Activated T-cell treated with anti-CD3 and anti-CD28 coated beads for 24 hours (primary cell): Measurements from ENCODE around the gene AGTR1.

Experiments
- DNase-seq: peaks from one replicate; pipeline ENCODE4 v3.0.0-alpha.2; 2020; ENCODE audit warnings: low read depth

AGTR1 gene

DNA sequence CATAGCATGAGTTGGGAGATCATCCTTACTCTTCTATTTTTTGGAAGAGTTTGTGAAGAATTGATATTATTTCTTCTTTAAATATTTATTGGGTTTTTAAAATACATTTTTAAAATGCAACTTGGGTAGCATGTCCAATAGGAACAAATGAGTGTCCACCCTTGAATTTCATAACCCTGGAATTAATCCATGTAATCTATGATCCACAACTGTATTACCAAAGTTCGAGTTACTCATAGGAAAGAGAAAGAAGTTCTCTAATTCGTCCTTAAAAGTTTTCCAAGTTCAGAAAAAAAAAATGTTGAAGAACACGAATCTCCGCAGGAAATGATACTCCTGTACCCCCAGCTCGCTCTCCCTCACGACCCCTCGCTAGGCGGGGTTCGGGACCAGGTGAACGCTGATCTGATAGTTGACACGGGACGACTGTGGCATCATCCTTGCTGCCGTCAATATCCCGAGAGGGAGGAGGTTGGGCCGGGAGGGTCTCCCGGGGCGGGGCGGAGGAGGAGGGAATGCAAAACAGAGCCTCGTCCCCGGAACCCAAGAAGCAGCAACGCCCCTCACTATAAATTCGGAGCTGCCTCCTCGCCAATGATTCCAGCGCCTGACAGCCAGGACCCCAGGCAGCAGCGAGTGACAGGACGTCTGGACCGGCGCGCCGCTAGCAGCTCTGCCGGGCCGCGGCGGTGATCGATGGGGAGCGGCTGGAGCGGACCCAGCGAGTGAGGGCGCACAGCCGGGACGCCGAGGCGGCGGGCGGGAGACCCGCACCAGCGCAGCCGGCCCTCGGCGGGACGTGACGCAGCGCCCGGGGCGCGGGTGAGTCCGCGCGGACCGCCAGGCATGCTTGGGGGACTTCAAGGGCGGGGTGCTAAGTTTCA lies at the start of gene AGTR1:
Gene AGTR1, plus strand, starts transcription at position 598 of the 884 bp plus-strand sequence. CDS start 43,133 bp downstream, outside the sequence.
- no peak for DNase-seq

DNA sequence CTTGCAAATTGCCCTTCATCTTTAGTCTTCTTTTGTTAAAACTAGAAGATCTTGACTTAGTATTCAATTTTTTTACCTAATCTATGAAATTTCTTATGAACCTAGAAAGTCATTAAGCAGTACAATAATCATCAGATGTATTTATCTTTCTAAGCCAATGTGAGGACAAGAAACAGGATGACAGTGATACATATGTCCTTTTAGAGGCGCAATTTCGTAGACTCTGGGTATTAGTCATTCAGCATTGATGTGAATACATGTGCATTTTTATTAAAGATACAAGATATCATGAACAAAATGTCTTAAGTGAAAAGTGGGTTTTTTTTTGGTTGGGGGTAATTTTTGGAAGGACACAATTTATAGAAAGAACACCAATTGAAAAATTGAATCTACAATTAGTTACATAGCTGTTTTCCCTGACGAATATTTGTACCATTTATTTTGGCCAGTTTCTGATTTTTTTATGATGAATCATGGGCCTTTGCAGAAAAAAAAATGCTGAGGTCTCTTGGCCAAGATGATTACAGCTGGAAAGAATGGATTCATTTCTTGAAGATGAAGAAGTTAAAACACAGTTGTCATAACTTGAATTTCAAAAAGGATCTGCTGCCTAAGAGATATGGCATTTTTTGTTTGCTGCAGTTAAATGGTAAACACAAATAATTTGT lies 48.9 kb upstream of the AGTR1 start:
- no peak for DNase-seq

DNA sequence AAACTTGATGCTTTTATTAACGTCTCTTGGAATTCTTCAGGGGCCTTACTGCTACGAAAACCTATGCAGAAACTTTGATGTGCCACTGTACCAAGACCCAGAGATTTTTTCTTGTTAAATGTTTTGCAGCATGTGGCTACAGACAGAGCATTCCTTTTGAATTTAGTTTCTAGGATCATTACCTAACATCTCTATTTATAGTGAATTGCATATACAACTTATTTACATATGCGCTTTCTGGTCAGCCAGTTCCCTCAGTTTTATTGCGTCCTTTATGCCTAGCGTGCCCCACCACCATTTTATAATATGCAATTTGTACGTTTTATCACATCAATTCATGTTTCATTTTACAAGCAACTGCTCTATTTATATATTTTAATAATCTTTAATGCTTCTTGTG lies 46.2 kb upstream of the AGTR1 start:
- DNase-seq = no peak

DNA sequence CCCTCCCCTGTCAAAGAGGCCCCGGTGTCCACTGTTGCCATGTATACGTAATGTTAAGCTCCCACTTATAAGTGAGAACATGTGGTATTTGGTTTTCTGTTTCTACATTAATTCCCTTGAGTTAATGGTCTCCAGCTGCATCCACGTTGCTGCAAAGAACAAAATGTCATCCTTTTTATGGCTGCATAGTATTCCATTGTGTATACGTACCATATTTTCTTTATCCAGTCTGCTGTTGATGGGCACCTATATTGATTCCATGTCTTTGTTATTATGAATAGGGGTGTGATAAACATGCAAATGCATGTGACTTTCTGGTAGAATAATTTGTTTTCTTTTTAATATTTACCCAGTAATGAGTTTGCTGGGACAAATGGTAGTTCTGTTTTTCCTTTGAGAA lies 43.3 kb upstream of the AGTR1 start:
- no peak for DNase-seq

DNA sequence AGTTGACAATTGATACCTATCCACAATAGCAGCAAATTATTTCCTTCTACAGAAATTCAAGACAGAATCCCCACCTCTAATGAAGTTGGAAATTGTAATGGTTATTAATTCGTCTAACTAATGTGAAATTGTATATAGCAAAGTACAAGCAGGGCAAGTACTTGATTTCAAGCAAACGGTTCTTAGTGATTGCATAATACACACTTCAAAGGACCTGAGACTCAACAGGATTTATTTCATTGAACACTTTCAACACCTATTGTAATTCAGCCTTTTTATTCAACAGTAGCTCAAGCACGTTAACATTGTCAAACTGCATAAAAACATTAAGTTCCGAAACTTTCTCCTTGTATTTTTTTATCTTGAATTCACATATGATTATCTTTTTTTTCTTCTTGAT lies 40.2 kb upstream of the AGTR1 start:
- no peak for DNase-seq

DNA sequence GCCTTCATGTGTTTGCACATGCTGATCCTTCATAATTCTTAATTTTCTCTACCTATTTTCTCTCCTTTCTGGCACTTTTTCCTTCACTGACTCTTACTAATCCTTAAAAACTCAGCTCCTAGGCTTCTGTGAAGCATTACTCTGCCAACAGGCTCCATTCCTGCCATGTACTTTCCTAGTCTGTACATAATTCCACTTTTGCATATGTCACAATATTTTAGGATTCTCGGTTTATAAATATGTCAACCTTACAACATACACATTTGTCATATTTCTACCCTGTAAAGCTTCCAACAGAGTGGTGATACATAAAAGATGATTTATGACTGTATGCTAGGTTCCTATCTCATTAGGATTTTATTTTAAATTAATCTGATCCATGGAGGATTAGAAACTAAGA lies 38.2 kb upstream of the AGTR1 start:
- no peak for DNase-seq

DNA sequence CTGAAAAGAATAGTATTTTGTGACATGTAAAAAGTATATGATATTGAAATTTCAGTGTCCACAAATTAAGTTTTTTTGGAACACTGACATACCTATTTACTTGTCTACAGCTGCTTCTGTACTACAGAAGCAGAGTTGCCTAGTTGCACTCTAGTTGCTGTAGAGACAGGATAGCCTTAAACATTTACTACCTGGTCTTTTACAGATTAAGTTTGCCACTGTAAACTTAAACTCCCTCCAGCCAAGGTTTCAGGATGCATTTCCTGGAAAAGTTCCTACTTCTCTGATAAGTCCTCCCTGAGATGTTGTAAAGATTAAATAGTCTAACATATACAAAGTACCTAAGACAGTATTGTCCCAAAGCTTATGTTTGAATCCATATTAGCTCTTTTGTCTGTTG lies 17.4 kb upstream of the AGTR1 start:
- DNase-seq = no peak

DNA sequence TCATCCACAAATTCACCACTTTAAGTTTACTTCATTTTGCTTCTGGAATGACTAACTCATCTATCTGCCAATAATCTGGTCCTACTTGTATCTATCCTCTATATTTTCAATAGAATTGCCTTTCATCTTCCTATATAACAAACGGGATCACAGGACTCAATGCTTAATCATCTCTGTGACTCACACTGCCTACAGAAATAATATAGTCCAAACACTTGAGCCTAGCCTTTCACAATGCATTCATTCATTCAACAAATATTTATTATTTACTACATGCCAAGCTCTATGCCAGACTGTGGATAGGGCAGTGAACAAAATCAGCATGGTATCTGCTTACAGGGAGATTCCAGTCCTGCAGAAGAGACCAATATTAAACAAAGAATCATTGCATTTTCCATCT lies 16.6 kb upstream of the AGTR1 start:
- no peak for DNase-seq

DNA sequence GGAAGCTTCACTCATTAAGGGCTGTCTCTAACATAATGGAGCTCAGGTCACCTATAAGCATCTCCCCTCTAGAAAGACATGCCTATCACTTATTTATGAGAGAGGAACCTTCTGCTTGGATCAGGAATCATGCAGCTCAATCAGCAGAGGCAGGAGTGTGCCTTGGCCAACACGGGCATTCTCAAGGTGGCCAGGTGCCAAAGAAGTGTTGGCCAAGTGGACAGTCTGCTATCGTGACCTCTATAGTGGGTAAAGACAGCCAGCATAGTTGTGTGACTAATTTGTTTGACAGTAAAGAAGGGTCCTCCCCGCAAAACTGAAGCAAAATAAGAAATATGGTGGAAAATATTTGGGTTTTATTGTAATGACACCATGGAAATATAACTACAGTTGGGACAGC lies 14.7 kb upstream of the AGTR1 start:
- no peak for DNase-seq

DNA sequence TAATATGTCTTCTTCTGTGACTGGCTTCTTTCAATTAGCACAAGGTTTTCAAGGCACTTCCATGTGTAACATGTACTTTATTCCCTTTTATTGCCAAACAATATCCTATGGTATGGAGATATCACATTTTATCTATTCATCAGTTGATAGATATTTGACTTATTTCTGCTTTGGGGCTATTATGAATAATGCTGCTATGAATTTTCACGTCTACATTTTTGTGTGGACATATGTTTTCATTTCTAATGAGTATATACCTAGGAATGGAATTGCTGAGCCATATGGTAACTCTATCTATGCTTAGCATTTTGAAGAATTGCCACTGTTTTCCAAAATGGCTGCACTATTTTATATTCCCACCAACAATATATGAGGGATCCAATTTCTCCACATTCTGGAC lies 3.6 kb upstream of the AGTR1 start:
- DNase-seq = no peak

DNA sequence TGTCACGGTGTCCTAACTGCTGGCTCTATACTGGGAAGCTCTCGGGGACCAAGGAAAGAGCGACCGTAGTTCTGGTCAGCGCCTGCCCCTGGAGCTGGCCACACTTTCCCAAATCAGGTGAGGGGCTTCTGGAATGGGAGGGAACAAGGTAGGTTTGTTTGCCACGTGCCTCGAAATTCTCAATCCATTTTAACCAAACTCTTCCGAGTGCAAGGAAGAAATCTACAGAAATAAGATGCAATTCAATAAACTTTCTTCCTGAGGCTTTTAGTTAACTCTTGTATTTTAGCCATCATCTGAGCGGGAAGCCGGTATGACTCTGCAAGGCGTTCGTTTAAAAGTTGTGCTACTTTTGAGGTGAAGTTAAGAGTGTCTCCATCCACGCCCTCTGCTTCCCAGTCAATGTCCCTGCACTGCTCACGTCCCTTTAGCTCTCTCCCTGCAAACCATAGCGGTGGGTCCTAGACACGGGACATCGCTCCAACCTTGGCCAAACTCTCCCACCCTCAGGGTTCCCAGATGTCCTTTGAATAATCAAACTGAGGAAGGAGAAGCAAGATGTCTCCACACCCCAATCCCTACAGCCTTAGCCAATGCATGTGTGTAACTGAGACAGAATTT lies 597 bp downstream of the AGTR1 start:
- DNase-seq = no peak

DNA sequence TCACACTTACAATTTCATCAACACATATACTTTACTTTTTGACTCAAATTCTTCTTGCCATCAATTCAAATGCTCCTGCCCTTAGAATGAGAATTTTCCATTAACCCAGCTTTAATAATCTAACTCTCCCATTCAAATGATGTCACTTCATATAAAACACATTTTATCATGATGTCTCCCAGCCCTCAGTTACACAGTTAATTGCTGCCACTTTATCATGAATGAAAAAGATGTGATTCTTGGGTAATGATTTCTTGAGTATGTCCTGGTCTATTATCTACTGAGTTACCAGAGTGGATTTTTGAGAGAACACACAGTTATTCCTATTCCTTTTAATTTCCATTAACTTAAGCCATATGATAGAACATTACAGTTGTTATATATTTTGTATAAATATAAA lies 7.6 kb downstream of the AGTR1 start:
- DNase-seq = no peak

DNA sequence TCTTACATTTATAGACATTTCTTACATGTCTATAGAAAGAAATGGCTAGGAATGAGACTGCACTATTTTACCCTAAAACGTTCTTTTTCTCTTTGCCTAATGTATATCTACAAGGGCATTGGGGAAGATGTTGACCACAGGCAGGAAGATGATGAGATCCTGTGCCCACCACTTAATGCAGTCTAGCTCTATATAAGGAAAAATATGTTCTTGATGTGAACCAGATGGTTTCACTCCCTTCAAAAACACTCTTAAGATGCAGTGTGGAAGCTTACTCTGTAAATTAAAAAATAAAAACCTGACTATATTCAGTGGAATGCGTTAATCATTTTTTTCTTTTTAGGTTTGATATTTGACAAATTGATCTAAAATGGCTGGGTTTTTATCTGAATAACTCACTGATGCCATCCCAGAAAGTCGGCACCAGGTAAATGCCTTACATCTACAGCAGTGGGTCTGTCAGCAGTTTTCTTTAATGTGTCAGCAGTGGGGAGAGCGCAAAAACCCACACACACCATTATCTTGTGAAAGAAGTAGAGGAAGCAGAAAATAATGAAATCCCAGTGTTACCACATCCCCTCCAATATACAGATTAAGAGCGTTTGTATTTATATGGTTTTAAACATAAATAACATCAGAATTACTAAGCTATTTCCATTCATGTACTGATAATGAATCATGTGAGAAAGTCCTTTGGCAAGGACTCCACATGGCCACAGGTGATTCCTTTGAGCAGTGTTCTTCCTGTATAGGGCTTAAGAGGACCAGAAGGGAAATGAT lies 10.1 kb downstream of the AGTR1 start:
- no peak for DNase-seq

DNA sequence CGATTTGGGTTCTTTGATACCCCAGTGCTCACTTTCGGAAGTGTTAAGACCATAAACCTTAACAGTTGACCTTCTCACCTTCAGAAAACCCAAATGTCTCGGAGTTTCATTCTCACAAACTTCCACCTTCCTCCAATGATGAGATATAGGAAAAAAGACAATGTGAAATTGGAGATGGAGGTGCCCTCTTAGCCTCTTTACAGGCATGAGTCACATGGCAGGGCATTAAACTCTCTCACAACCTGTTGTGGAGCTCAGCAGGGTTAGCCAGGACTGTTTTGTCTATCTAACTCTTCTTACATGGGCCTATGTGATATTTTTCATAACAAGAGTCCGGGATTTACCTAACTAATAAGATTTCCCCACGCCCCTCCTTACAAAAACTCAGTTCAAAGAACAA lies 10.7 kb downstream of the AGTR1 start:
- DNase-seq = no peak

DNA sequence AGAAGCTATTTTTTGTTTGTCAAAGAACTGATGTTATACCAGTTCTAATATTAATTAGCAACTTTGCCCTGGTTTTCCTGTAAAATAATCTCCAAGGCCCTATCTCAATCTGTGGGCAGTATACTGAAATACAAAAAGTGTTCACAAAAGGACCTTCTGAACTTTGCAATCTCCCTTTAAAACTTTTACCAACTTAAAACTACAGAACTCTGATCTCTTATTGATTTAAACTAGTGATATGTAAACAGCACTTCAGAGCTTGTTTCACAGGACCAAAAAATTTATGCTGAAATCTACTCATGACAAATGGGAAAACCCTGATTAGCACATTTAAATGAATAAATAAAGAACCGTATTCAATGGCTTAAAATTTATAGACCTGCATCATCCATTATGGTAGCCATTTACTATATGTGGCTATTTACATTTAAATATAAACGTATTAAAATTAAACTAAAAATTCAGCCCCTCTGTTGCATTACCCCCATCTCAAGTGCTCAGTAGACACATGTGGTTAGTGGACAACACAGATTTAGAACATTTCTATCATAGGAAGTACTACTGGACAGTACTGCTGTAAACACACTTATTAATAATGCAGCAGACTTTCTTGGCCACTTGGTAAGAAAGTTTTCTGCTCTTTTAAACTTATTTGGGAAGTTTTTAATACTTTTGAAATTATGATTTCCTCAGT lies 12.0 kb downstream of the AGTR1 start:
- no peak for DNase-seq

DNA sequence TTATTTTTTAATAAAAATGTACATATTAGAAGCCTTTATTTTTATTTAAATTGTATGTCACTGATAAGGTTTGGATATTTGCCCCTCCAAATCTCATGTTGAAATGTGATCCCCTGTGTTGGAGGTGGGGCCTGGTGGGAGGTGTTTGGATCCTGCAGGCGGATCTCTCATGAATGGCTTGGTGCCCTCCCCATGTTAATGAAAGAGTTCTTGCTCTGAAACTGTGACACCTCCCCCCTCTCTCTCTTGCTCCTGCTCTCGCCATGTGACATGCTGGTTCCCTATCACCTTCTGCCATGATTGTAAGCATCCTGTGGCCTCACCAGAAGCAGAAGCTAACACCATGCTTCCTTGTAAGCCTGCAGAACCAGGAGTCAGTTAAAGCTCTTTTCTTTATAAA lies 13.0 kb downstream of the AGTR1 start:
- DNase-seq = no peak

DNA sequence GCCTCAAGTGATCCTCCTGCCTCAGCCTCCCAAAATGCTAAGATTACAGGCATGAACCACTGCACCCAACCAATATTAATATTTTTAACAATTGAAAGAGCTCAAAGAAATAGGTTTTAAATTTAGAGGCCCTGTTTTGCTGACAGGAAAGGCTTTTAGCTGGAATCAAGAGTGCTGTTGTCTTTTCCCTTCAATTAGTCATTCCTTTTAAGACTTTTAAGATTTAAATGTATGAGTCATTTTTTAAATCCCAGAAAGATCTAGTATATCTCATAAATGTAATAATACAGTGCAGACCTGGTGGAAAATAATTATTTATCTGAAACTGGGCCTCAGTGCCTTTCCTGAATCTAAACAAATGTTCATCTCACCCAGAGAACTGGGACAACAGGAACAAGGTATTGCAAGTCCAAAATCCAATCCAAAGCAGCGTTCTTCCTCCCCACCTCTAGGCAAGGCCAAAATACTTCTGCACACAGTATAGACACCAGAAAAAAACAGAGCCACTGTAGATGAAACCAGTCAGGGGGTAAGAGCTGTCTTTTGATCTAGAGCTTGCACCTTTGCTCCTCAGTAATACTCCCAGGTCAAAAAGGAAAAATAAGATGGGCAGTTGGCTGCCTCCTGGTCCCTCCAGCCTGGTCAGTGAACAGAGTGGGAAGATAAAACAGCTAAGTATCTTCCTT lies 14.4 kb downstream of the AGTR1 start:
- DNase-seq = no peak

DNA sequence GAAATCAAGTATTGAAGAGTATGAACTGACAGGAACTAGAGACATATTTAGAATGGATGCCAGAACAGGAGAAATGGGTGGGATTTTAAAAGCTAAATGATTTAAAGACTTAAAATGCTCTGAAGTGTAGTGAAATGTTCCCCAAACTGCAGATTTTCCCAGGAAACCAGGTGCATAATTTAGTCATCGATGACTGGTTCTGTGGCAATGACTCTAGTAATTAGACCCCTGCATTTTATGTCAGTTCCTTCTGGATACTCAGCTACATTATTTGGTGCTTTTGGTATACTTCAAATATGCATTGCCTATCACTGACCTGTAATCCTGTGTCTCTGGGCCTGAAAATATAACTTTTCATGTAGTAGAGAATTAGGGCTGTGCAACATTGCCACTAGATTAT lies 16.8 kb downstream of the AGTR1 start:
- no peak for DNase-seq

DNA sequence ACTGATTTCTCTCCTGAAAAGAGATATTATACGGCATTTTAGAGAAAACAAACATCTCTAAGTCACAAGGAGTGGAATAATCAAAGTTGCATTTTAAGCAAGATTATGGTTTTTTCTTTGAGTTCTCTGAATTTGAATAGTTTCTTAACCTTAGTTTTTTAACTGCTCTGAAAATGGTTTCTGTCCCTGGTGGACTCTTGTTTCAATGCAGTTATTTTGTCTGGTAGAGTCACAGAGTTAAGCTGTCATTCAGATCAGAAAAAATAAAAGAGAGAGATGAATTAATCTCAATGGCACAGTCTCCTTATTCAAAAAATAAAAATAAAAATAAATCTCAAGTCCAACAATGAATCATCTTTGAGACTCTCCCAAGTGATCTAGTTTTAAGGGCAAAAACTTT lies 19.0 kb downstream of the AGTR1 start:
- no peak for DNase-seq

DNA sequence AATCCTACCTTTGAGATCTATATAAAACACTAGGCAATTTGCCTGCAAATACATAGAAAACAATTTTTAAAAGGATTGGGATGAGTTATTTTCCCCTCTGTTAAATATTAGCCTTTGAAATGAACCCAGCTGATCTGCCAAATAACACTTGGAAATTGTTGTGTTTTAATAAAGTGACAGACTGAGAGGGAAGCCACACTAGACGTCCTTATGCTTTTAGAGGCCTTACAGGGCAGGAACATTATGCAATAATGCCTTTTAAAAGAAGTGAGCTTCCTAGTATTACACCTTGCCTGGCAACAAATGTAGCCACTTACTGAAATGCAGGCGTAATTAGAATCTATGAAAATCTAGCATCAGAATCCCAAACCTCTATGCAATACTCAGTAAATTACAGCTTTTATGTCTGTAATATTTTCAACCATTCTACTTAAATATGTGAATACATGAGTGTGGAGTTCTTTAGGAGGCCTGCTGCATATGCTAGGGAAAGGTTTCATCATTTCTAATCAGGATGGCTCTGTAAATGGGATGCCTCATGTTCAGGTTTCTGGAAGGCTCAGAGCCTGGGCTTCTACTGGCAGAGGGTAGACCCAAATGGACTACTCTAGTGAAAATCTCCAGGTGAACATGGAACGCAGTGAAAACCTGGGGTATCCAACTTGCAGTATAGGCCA lies 20.3 kb downstream of the AGTR1 start:
- DNase-seq = no peak
